ENCODE measurements around the gene RIOX2. TPM values are rescaled to one million over a fixed set of nuclear protein-coding genes. Genes with fewer than 3 reads are reported as not detected.
A peak's percentile ranks its signal among the peaks of the same experiment; 100 is the strongest.

Gene RIOX2
- total and polyA plus RNA-seq, 2 of the 13 experiments (the other 11 are each of a cell fraction or from before 2014, with no cell fraction given): 19.9 to 43.3 TPM

GRCh38 chr3:97993526-97993925 is 21.3 kb upstream of the RIOX2 start:
- TF ChIP-seq KMT2A (CRISPR knock-in tag; IDR thresholded peaks at IDR 0.05) (no peak), ZNF512 (CRISPR knock-in tag; IDR thresholded peaks at IDR 0.05) (peak; percentile 81; the same call in 1 of the 2 replicates), HNRNPK (IDR thresholded peaks at IDR 0.05; ENCODE audit: low read depth, low read length, poor library complexity, severe bottlenecking) (peak; percentile 19)
- no TSS peak for BruUV-seq (replicated peaks)
- FAIRE-seq (no peak), ATAC-seq (no peak), DNase-seq (ENCODE audit: low spot score) (no peak)
- H3K9ac ChIP-seq (ENCODE audit: insufficient read depth, low read depth, low read length): no peak overlapping the region
- CTCF ChIA-PET (ENCODE audit: low intra/inter-chr PET ratio, low total read pairs): no interaction called here
- no peaks in the 10 kb centered on the region for H3K27me3 ChIP-seq (ENCODE audit: control insufficient read depth in 1 of 2, insufficient read depth in 2 of 2, low read length in 2 of 2)
- no peak overlapping the region for H3K4me3 ChIP-seq (replicated peaks in 1 of 3; ENCODE audit: insufficient read depth in 1 of 3, low read depth in 2 of 3, low read length in 3 of 3)
- H3K36me3 ChIP-seq (replicated peaks in 1 of 2; ENCODE audit: control insufficient read depth in 1 of 2, insufficient read depth in 2 of 2, low read length in 2 of 2): no peaks in the 10 kb centered on the region
- H3K79me2 ChIP-seq (ENCODE audit: insufficient read depth, low read length): no peaks in the 10 kb centered on the region
- in situ Hi-C loops (cut with HindIII; ENCODE audit: extremely low pct_ligation_motif_present, low pct_unique_long_range_greater_than_20kb) (no loop called here), intact Hi-C loops (cut with micrococcal nuclease; ENCODE audit: unreplicated experiment) (no loop called here)
- POLR2A ChIA-PET: interaction anchor here (0.8 kb wide), 1 partner anchor 15 kb away, joined by 3 read pairs; no protein-coding TSS in a partner anchor
- WGBS (ENCODE audit: low lambda C conversion rate): 64% methylated on average over 2 of the region's 2 CpGs
- peak overlapping the region; percentile 18 for H3K27ac ChIP-seq (ENCODE audit: extremely low read length, insufficient read depth, low read length)
- H4K20me1 ChIP-seq (ENCODE audit: insufficient read depth, low read length): no peaks in the 10 kb centered on the region
- no peak overlapping the region for H2AFZ ChIP-seq (ENCODE audit: low read length)
- no peak overlapping the region for H3K4me2 ChIP-seq (ENCODE audit: low read depth, low read length)
- no peaks in the 10 kb centered on the region for H3K9me3 ChIP-seq (ENCODE audit: low read length)
- peaks cover 60% of the 10 kb centered on the region for H3K4me1 ChIP-seq (ENCODE audit: insufficient read depth, low read length)

- DNase-seq (ENCODE audit: low spot score) (peak; percentile 45), ATAC-seq (peak; percentile 85), FAIRE-seq (peak; percentile 77)
- in situ Hi-C loops (cut with HindIII; ENCODE audit: extremely low pct_ligation_motif_present, low pct_unique_long_range_greater_than_20kb): no loop called here
- intact Hi-C loops (cut with micrococcal nuclease; ENCODE audit: unreplicated experiment): no loop called here
- 17% methylated on average over 1 of the region's 2 CpGs for WGBS (ENCODE audit: low lambda C conversion rate)
- BruUV-seq (replicated peaks): no TSS peak
- no peaks in the 10 kb centered on the region for H3K79me2 ChIP-seq (ENCODE audit: insufficient read depth, low read length)
- no peaks in the 10 kb centered on the region for H3K9me3 ChIP-seq (ENCODE audit: low read length)
- H3K9ac ChIP-seq (ENCODE audit: insufficient read depth, low read depth, low read length): no peak overlapping the region
- H3K4me2 ChIP-seq (ENCODE audit: low read depth, low read length): peak overlapping the region; percentile 64
- H2AFZ ChIP-seq (ENCODE audit: low read length): no peak overlapping the region
- H3K4me3 ChIP-seq (replicated peaks in 1 of 3; ENCODE audit: insufficient read depth in 1 of 3, low read depth in 2 of 3, low read length in 3 of 3): 0 out of 6 replicates have a peak overlapping the region, but pooled peaks of 1 of the 3 experiments have one; percentile 1
- H3K36me3 ChIP-seq (replicated peaks in 1 of 2; ENCODE audit: control insufficient read depth in 1 of 2, insufficient read depth in 2 of 2, low read length in 2 of 2): no peaks in the 10 kb centered on the region
- peak overlapping the region; percentile 38 for H3K27ac ChIP-seq (ENCODE audit: extremely low read length, insufficient read depth, low read length)
- CTCF ChIA-PET (ENCODE audit: low intra/inter-chr PET ratio, low total read pairs): no interaction called here
- no peaks in the 10 kb centered on the region for H4K20me1 ChIP-seq (ENCODE audit: insufficient read depth, low read length)
- H3K4me1 ChIP-seq (ENCODE audit: insufficient read depth, low read length): peaks cover 65% of the 10 kb centered on the region
- POLR2A ChIA-PET: interaction anchor here (0.8 kb wide), 1 partner anchor 16 kb away, joined by 3 read pairs; no protein-coding TSS in a partner anchor
- no peaks in the 10 kb centered on the region for H3K27me3 ChIP-seq (ENCODE audit: control insufficient read depth in 1 of 2, insufficient read depth in 2 of 2, low read length in 2 of 2)
- TF ChIP-seq MXD4 (CRISPR knock-in tag; IDR thresholded peaks at IDR 0.05) (no peak), HBP1 (CRISPR knock-in tag; IDR thresholded peaks at IDR 0.05; ENCODE audit: low read depth) (no peak), ATF2 (CRISPR knock-in tag; IDR thresholded peaks at IDR 0.05) (peak; percentile 33; the same call in 1 of the 2 replicates), ZNF34 (CRISPR knock-in tag; IDR thresholded peaks at IDR 0.05; ENCODE audit: borderline replicate concordance) (no peak), FOXM1 (CRISPR knock-in tag; IDR thresholded peaks at IDR 0.05) (no peak), HNF4G (IDR thresholded peaks at IDR 0.05; ENCODE audit: borderline replicate concordance, low read depth, low read length) (peak; percentile 61; the same call in 1 of the 2 replicates), HNF4G (CRISPR knock-in tag; IDR thresholded peaks at IDR 0.05; ENCODE audit: borderline replicate concordance, low read depth) (0 out of 2 replicates have a peak, but pooled peaks have one; percentile 49), TAF15 (IDR thresholded peaks at IDR 0.05; ENCODE audit: low read depth, low read length, poor library complexity, severe bottlenecking) (no peak), ZNF292 (CRISPR knock-in tag; IDR thresholded peaks at IDR 0.05; ENCODE audit: borderline replicate concordance, low read depth) (peak; percentile 76; the same call in 1 of the 2 replicates), CEBPB (IDR thresholded peaks at IDR 0.05; ENCODE audit: borderline replicate concordance, low read depth, low read length) (no peak)
These were observed 20.4 kb upstream of the RIOX2 start for GRCh38 chr3:97992547-97993173.

Data from HepG2 (cell line).